ENCODE results near the gene IPO9.
A peak's percentile ranks its signal among the peaks of the same experiment; 100 is the strongest.

Gene IPO9

DNA sequence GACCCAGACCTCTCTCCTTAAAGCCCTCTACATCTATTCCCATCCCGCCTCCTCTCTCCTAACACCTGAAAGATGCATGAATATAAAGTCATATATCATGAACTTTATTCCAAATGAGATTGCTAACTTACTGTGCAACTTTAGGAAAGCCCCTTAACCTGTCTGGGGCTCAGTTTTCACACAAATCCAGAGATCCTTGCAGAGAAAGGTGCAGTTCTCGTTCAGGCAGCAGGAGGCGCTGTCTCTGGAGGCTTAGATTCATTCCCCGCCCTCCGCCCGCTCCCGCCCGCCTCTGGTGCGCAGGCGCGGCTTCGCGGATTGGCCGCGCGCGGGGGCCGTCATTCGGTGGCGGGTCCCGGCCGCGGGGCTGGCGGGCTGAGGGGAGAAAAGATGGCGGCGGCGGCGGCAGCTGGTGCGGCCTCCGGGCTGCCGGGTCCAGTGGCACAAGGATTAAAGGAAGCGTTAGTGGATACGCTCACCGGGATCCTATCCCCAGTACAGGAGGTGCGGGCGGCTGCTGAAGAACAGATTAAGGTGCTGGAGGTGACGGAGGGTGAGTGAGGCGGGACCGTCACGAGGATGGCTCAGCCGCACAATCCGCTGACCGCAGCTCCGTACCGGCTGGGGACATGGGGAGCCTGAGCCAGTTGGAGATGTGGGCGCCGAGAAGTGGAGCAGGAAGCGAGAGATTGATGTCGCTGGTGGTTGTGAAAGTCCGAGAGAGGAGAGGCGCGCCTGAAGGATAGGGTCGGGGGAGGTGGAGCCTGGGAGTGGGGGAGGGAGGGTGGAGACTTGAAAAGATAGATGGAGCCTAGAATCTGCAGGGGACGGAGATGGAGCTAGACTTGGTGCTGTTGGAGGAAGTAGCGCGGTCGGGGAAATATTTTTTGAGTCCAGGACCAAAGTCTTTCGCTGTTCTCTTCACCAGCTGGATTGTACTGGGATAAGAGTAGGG is at the start of gene IPO9:
TSS of gene IPO9 (plus strand) at position 338 of the 955 bp plus-strand sequence. CDS start at position 391, 53 bp downstream.
- DNase-seq (ENCODE audit: low spot score): peak; percentile 98
- TF ChIP-seq, protein P1, sequence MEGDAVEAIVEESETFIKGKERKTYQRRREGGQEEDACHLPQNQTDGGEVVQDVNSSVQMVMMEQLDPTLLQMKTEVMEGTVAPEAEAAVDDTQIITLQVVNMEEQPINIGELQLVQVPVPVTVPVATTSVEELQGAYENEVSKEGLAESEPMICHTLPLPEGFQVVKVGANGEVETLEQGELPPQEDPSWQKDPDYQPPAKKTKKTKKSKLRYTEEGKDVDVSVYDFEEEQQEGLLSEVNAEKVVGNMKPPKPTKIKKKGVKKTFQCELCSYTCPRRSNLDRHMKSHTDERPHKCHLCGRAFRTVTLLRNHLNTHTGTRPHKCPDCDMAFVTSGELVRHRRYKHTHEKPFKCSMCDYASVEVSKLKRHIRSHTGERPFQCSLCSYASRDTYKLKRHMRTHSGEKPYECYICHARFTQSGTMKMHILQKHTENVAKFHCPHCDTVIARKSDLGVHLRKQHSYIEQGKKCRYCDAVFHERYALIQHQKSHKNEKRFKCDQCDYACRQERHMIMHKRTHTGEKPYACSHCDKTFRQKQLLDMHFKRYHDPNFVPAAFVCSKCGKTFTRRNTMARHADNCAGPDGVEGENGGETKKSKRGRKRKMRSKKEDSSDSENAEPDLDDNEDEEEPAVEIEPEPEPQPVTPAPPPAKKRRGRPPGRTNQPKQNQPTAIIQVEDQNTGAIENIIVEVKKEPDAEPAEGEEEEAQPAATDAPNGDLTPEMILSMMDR (IDR thresholded peaks at IDR 0.05; ENCODE audit: extremely low read depth, missing control alignments): peak; percentile 71

GRCh38 chr1:201779351-201779880 is 49.5 kb upstream of the IPO9 start:
- TF ChIP-seq, protein P1 (IDR thresholded peaks at IDR 0.05; ENCODE audit: extremely low read depth, missing control alignments): no peak
- DNase-seq (ENCODE audit: low spot score): no peak

GRCh38 chr1:201780952-201781351 is 48.0 kb upstream of the IPO9 start:
- TF ChIP-seq, protein P1 (IDR thresholded peaks at IDR 0.05; ENCODE audit: extremely low read depth, missing control alignments): no peak
- no peak for DNase-seq (ENCODE audit: low spot score)

- TF ChIP-seq, protein P1 (IDR thresholded peaks at IDR 0.05; ENCODE audit: extremely low read depth, missing control alignments): no peak
- no peak for DNase-seq (ENCODE audit: low spot score)
These were observed 47.5 kb upstream of the IPO9 start for GRCh38 chr1:201781437-201781836.

DNA sequence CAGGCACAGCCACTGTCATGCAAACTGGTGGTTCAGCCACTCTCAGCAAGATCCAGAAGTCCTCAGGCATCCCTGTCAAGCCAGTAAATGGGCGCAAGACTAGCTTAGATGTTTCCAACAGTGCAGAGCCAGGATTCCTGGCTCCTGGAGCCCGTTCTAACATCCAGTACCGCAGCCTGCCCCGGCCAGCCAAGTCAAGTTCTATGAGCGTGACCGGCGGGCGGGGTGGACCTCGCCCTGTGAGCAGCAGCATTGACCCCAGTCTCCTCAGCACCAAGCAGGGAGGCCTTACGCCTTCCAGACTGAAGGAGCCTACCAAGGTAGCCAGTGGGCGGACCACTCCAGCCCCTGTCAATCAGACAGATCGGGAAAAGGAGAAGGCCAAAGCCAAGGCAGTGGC is 46.6 kb upstream of the IPO9 start:
- TF ChIP-seq, protein P1 (IDR thresholded peaks at IDR 0.05; ENCODE audit: extremely low read depth, missing control alignments): no peak
- no peak for DNase-seq (ENCODE audit: low spot score)

DNA sequence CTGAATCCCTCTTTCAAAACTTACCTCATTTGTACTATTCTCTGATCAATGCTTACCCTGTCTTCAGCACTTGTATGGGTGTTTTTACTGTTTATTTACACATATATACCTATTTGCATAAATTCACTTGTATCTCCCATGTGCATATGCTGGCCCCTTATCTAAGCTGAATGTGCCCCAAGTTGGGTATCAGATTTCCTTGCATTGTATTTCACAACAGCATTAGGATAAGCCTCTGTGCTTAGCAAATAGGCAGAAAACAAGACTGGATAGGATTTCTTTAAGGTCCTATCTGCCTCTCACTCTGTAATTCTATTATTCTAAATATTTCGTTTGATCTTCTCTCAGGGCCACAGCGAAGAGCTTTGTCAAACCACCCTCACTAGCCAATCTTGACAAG is 45.9 kb upstream of the IPO9 start:
- DNase-seq (ENCODE audit: low spot score): no peak
- TF ChIP-seq, protein P1 (IDR thresholded peaks at IDR 0.05; ENCODE audit: extremely low read depth, missing control alignments): no peak

- DNase-seq (ENCODE audit: low spot score): no peak
- TF ChIP-seq, protein P1 (IDR thresholded peaks at IDR 0.05; ENCODE audit: extremely low read depth, missing control alignments): no peak
These were observed 45.4 kb upstream of the IPO9 start for GRCh38 chr1:201783572-201783971.
